ENCODE results near the gene ZNF23.

GRCh38 chr16:71431991-71432390 lies 30.1 kb downstream of the ZNF23 start:
- TF ChIP-seq FOXM1 (IDR thresholded peaks at IDR 0.05; ENCODE audit: borderline replicate concordance) (no peak), BHLHE40 (IDR thresholded peaks at IDR 0.05; ENCODE audit: borderline replicate concordance) (no peak), LEF1 (IDR thresholded peaks at IDR 0.05; ENCODE audit: borderline replicate concordance) (no peak), SP1 (IDR thresholded peaks at IDR 0.05) (no peak)
